ENCODE measurements around the gene PVRIG.
"Not testable (repeated sequence)": the region's sequence is repeated elsewhere in the genome, so short reads cannot be mapped to it uniquely, and the experiment has no call there.

Gene PVRIG

GRCh38 chr7:100219801-100220585, at the start of gene PVRIG:
PVRIG (plus strand) TSS chr7:100219949; CDS start chr7:100219971, 22 bp downstream.
- Histone ChIP-seq H3K4me2 (ENCODE audit: low read depth, low read length, poor library complexity, severe bottlenecking) (peak within 1 kb of the TSS; percentile 81), H3K79me2 (ENCODE audit: insufficient read depth, low read length) (peaks cover 26% of the 10 kb centered on the region; the same call in 1 of the 2 replicates), H3K9ac (ENCODE audit: low read depth, low read length, poor library complexity, severe bottlenecking) (peak within 1 kb of the TSS; percentile 80), H3K4me3 (ENCODE audit: low read length, poor library complexity, severe bottlenecking) (peak within 1 kb of the TSS; percentile 72)
- H3K9me2 ChIP-seq (replicated peaks; ENCODE audit: low read depth, low read length); H3K36me3 ChIP-seq (ENCODE audit: insufficient read depth, low read length); H3K9me3 ChIP-seq (ENCODE audit: insufficient read depth, low read depth, low read length); H3K4me1 ChIP-seq (ENCODE audit: insufficient read depth, low read length, poor library complexity, severe bottlenecking); H3K27me3 ChIP-seq (ENCODE audit: insufficient read depth, low read length, poor library complexity, severe bottlenecking); H3F3A ChIP-seq (ENCODE audit: low read depth); H4K20me1 ChIP-seq (ENCODE audit: insufficient read depth, low read length, poor library complexity, severe bottlenecking); H2AFZ ChIP-seq (ENCODE audit: low read length): not testable (repeated sequence)

GRCh38 chr7:100170101-100170897, 49.5 kb upstream of the PVRIG start:
- H4K20me1 ChIP-seq (ENCODE audit: insufficient read depth, low read length, poor library complexity, severe bottlenecking) = no peaks in the 10 kb centered on the region
- no peaks in the 10 kb centered on the region for H3F3A ChIP-seq (ENCODE audit: low read depth)
- no peaks in the 10 kb centered on the region for H3K27me3 ChIP-seq (ENCODE audit: insufficient read depth, low read length, poor library complexity, severe bottlenecking)
- H3K36me3 ChIP-seq (ENCODE audit: insufficient read depth, low read length) = no peaks in the 10 kb centered on the region
- no peak overlapping the region for H3K9ac ChIP-seq (ENCODE audit: low read depth, low read length, poor library complexity, severe bottlenecking)
- no peak overlapping the region for H3K4me3 ChIP-seq (ENCODE audit: low read length, poor library complexity, severe bottlenecking)
- no peaks in the 10 kb centered on the region for H3K9me3 ChIP-seq (ENCODE audit: insufficient read depth, low read depth, low read length)
- H3K4me2 ChIP-seq (ENCODE audit: low read depth, low read length, poor library complexity, severe bottlenecking) = no peak overlapping the region
- TF ChIP-seq EZH2phosphoT487 (IDR thresholded peaks at IDR 0.05; ENCODE audit: borderline replicate concordance) (no peak), CTCF (conservative IDR thresholded peaks at IDR 0.05; ENCODE audit: low read length) (no peak)
- peaks cover 8% of the 10 kb centered on the region for H3K4me1 ChIP-seq (ENCODE audit: insufficient read depth, low read length, poor library complexity, severe bottlenecking)
- H2AFZ ChIP-seq (ENCODE audit: low read length) = no peak overlapping the region
- peaks cover 8% of the 10 kb centered on the region; the same call in 1 of the 2 replicates for H3K79me2 ChIP-seq (ENCODE audit: insufficient read depth, low read length)
- H3K9me2 ChIP-seq (replicated peaks; ENCODE audit: low read depth, low read length) = no peaks in the 10 kb centered on the region

DNA sequence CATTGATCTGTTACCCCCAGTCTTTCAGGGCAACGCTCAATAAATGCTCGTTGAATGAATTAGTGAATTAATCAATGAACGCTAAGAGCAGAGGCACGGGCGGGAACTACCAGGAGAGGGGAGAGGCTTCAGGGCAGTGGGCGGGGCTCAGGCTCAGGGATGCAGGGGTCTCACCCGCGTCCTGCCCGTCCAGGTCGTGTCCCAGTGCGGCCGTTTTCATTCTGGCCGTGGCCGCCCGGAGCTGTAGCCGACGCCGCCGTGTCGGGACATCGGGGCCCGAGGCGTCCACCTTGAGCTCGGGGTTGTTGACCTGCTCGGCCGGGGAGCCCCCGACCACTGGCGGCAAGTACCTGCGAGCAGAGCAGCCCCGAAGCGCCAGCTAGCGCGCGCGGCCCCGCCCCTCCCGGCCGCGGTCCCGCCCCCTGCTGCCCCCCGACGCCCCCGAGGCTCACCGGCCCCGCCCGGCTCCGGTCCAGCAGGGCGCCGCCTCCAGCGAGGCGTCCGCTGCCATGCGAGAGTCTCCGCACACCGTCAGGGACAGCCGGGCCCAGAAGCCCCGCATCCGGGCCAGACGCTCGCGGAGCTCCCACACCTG, 48.6 kb upstream of the PVRIG start:
- no peak overlapping the region for H2AFZ ChIP-seq (ENCODE audit: low read length)
- no peak overlapping the region for H3K4me3 ChIP-seq (ENCODE audit: low read length, poor library complexity, severe bottlenecking)
- no peak overlapping the region for H3K4me2 ChIP-seq (ENCODE audit: low read depth, low read length, poor library complexity, severe bottlenecking)
- TF ChIP-seq EZH2phosphoT487 (IDR thresholded peaks at IDR 0.05; ENCODE audit: borderline replicate concordance) (no peak), CTCF (conservative IDR thresholded peaks at IDR 0.05; ENCODE audit: low read length) (no peak)
- no peaks in the 10 kb centered on the region for H3K27me3 ChIP-seq (ENCODE audit: insufficient read depth, low read length, poor library complexity, severe bottlenecking)
- H3K4me1 ChIP-seq (ENCODE audit: insufficient read depth, low read length, poor library complexity, severe bottlenecking) = peaks cover 15% of the 10 kb centered on the region
- H3K9me2 ChIP-seq (replicated peaks; ENCODE audit: low read depth, low read length) = no peaks in the 10 kb centered on the region
- H3K36me3 ChIP-seq (ENCODE audit: insufficient read depth, low read length) = no peaks in the 10 kb centered on the region
- H3K9ac ChIP-seq (ENCODE audit: low read depth, low read length, poor library complexity, severe bottlenecking) = no peak overlapping the region
- H3K79me2 ChIP-seq (ENCODE audit: insufficient read depth, low read length) = peaks cover 15% of the 10 kb centered on the region; the same call in 1 of the 2 replicates
- H3K9me3 ChIP-seq (ENCODE audit: insufficient read depth, low read depth, low read length) = no peaks in the 10 kb centered on the region
- no peaks in the 10 kb centered on the region for H3F3A ChIP-seq (ENCODE audit: low read depth)
- H4K20me1 ChIP-seq (ENCODE audit: insufficient read depth, low read length, poor library complexity, severe bottlenecking) = peaks cover 4% of the 10 kb centered on the region

Measured in Loucy (cell line).